Large intestine (tissue), 3 donors: ENCODE results near the gene PIM1. TPM values are rescaled to one million over a fixed set of nuclear protein-coding genes. Genes with fewer than 3 reads are reported as not detected.
"Not testable (repeated sequence)": the region's sequence is repeated elsewhere in the genome, so short reads cannot be mapped to it uniquely, and the experiment has no call there.

Source experiments
- DNase-seq, 2 donors: peaks; one replicate each; pipeline versions ENCODE4 v3.0.0 to v3.0.0-alpha.2; 2013
- H3K27ac ChIP-seq: one replicate; pipeline ENCODE4 v1.5.1; 2013; ENCODE audit warnings: low read length
- H3K27me3 ChIP-seq: 2 replicates; pipeline ENCODE4 v1.6.1; 2013; ENCODE audit warnings: low read length; ENCODE audit not compliant: control insufficient read depth, insufficient read depth
- H3K36me3 ChIP-seq: 2 replicates; pipeline ENCODE4 v1.6.1; 2013; ENCODE audit warnings: low read length; ENCODE audit not compliant: control insufficient read depth, insufficient read depth
- H3K4me1 ChIP-seq: one replicate; pipeline ENCODE4 v1.6.1; 2013; ENCODE audit warnings: low read length; ENCODE audit not compliant: control insufficient read depth, insufficient read depth
- H3K4me3 ChIP-seq: one replicate; pipeline ENCODE4 v1.5.1; 2013; ENCODE audit warnings: low read length
- H3K9me3 ChIP-seq: one replicate; pipeline ENCODE4 v1.6.1; 2013; ENCODE audit warnings: mild to moderate bottlenecking, low read depth, low read length, moderate library complexity; ENCODE audit not compliant: control insufficient read depth
- WGBS: methylation state at CpG from one replicate; pipeline ENCODE4 v1.1.5; 2013; ENCODE audit warnings: low lambda C conversion rate; ENCODE audit not compliant: insufficient coverage; 5-methylcytosine and 5-hydroxymethylcytosine counted together
- polyA plus RNA-seq: library from polyadenylated mRNA; unstranded; fragments of 120-200 nt; gene quantifications from one replicate; pipeline ENCODE4 v1.2.1, GENCODE V29; 2013

The PIM1 gene
- polyA plus RNA-seq, 1 donor: 71.3 TPM

GRCh38 chr6:37192666-37193065 is 22.7 kb downstream of the PIM1 start:
- 53% methylated on average over 2 of the region's 3 CpGs for WGBS
- H3K4me3 ChIP-seq: no peak overlapping the region
- DNase-seq: peak; percentile 20 to 62
- peak overlapping the region; percentile 14 for H3K27ac ChIP-seq
- H3K36me3 ChIP-seq: no peaks in the 10 kb centered on the region
- H3K4me1 ChIP-seq: no peaks in the 10 kb centered on the region
- no peaks in the 10 kb centered on the region for H3K9me3 ChIP-seq
- no peaks in the 10 kb centered on the region for H3K27me3 ChIP-seq

DNA sequence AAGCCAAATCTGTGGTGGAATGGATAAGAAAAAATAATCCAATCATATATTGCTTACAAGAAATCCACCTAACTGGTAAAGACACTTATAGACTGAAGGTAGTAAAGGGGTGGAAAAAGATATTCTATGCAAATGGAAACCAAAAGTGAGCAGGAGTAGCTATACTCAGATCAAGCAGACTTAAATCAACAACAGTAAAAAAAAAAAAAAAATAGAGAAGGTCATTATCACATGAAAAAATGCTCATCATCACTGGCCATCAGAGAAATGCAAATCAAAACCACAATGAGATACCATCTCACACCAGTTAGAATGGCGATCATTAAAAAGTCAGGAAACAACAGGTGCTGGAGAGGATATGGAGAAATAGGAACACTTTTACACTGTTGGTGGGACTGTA is 24.9 kb downstream of the PIM1 start:
- DNase-seq, H3K27ac ChIP-seq, H3K9me3 ChIP-seq, H3K27me3 ChIP-seq, H3K36me3 ChIP-seq, H3K4me1 ChIP-seq, H3K4me3 ChIP-seq: not testable (repeated sequence)
- no CpG with 5 or more reads among the region's 1 CpG for WGBS

GRCh38 chr6:37196451-37196850 is 26.5 kb downstream of the PIM1 start:
- H3K36me3 ChIP-seq, H3K27me3 ChIP-seq, H3K4me3 ChIP-seq, DNase-seq, H3K9me3 ChIP-seq, H3K27ac ChIP-seq, H3K4me1 ChIP-seq: not testable (repeated sequence)
- WGBS: no CpG with 5 or more reads among the region's 4 CpGs

- Histone ChIP-seq H3K36me3 (no peaks in the 10 kb centered on the region), H3K9me3 (no peaks in the 10 kb centered on the region), H3K4me1 (peaks cover 26% of the 10 kb centered on the region), H3K27me3 (no peaks in the 10 kb centered on the region), H3K27ac (no peak overlapping the region), H3K4me3 (no peak overlapping the region)
- DNase-seq: no peak
- WGBS: no CpG with 5 or more reads among the region's 5 CpGs
Measured at GRCh38 chr6:37200085-37200484, 30.1 kb downstream of the PIM1 start.

- Histone ChIP-seq H3K27ac (no peak overlapping the region), H3K36me3 (no peaks in the 10 kb centered on the region), H3K9me3 (no peaks in the 10 kb centered on the region), H3K4me1 (peaks cover 32% of the 10 kb centered on the region), H3K4me3 (no peak overlapping the region), H3K27me3 (no peaks in the 10 kb centered on the region)
- no CpG with 5 or more reads among the region's 1 CpG for WGBS
- DNase-seq: no peak
Measured at GRCh38 chr6:37201726-37202125, 31.8 kb downstream of the PIM1 start.

DNA sequence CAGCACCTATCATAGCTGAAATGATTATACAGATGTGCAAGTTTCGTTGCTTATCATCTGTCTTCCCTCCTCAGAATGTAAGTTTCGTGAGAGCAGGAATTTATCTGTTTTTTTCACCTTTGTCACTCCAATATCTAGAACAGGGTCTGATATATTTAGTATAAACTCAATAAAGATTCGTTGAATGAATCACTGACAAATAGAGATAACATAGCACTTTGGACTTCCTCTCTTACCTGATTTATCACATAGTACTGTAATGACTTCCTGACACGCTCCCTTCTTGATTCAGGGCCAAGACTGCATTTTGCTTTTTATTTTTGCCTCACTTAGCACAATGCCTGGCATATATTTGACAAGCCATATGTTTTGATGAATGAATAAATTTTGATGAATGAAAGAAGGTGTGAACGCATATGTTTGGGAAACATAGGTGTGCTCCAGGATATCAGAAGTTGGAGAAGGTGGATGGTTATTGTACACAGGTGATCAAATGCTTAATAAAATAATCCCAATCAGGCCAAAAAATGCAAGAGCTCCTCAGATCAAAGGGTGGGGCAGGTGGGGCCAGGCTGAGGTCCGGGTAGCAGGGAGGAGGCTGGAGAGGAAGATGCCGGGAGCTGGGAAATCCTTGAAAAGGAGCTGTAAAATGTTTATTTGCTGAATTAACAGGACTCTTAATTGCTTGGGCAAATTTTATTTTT is 33.0 kb downstream of the PIM1 start:
- Histone ChIP-seq H3K9me3 (no peaks in the 10 kb centered on the region), H3K36me3 (no peaks in the 10 kb centered on the region), H3K27ac (peak overlapping the region; percentile 58), H3K27me3 (no peaks in the 10 kb centered on the region), H3K4me1 (peaks cover 32% of the 10 kb centered on the region), H3K4me3 (no peak overlapping the region)
- WGBS: 19% methylated on average over 4 of the region's 7 CpGs
- DNase-seq: peak in 1 of 2 donors; percentile 53

GRCh38 chr6:37204014-37204751 is 34.2 kb downstream of the PIM1 start:
- Histone ChIP-seq H3K27me3 (no peaks in the 10 kb centered on the region), H3K4me1 (peaks cover 32% of the 10 kb centered on the region), H3K9me3 (no peaks in the 10 kb centered on the region), H3K27ac (peak overlapping the region; percentile 33), H3K36me3 (no peaks in the 10 kb centered on the region), H3K4me3 (no peak overlapping the region)
- no CpG with 5 or more reads among the region's 7 CpGs for WGBS
- peak; percentile 81 to 93 for DNase-seq

DNA sequence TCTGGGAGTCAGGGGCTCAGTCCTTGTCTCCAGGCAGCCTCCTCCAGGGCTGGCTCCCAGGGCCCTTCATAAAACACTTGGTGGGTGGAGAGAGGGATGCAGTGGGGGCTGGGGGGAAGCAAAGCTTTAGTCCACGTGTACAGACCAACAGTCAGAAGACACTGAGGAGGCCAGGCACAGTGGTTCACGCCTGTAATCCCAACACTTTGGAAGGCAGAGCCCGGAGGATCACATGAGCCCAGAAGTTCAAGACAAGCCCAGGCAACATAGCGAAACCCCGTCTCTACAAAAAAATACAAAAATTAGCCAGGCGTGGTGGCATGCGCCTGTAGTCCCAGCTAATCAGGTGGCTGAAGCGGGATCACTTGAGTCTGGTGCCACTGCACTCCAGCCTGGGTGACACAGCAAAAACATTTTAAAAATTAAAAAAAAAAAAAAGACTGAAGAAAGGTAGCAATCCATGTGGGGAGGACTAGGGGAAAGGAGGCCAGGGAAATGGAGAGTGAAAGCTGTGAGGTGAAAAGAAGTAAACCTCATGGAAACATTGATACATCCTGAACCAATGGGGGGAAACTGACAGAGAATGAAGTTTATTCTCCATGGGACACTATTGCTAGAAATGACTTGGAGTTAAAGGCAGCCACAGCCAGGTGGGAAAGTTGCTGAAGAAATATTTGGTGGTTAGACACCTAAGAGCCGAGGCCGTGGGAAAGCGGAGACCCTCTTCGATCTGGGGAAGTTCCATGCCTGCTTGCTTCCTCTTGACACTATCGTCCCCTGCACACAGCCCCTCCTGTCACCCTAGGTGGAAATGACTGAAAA is 35.4 kb downstream of the PIM1 start:
- Histone ChIP-seq H3K9me3 (no peaks in the 10 kb centered on the region), H3K4me1 (peaks cover 28% of the 10 kb centered on the region), H3K4me3 (no peak overlapping the region), H3K27ac (peak overlapping the region; percentile 27), H3K27me3 (no peaks in the 10 kb centered on the region), H3K36me3 (no peaks in the 10 kb centered on the region)
- peak in 1 of 2 donors; percentile 25 for DNase-seq
- no CpG with 5 or more reads among the region's 13 CpGs for WGBS

GRCh38 chr6:37205997-37206340 is 36.0 kb downstream of the PIM1 start:
- Histone ChIP-seq H3K27me3 (no peaks in the 10 kb centered on the region), H3K27ac (no peak overlapping the region), H3K9me3 (no peaks in the 10 kb centered on the region), H3K4me1 (peaks cover 28% of the 10 kb centered on the region), H3K4me3 (no peak overlapping the region), H3K36me3 (no peaks in the 10 kb centered on the region)
- no peak for DNase-seq
- WGBS: no CpG with 5 or more reads among the region's 4 CpGs

DNA sequence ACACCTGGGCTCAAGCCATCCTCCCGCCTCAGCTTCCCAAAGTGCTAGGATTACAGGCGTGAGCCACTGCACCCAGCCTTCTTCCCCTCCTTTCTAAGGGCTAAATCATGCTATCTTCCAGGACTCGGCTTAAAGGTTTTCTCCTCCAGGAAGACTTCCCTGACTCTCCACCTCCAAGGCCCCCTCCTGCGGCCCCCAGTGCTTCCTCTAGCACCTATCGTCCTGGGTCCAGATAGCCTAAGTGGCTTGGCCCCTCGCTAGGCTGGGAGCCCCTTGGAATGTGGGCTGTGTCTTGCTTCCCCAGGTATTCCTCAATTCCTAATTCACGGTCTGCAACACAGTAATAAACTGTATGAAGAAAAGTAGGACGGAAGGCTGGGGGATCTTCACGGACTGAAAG is 36.7 kb downstream of the PIM1 start:
- Histone ChIP-seq H3K4me1 (peaks cover 28% of the 10 kb centered on the region), H3K27ac (no peak overlapping the region), H3K4me3 (no peak overlapping the region), H3K36me3 (no peaks in the 10 kb centered on the region), H3K27me3 (no peaks in the 10 kb centered on the region), H3K9me3 (no peaks in the 10 kb centered on the region)
- no peak for DNase-seq
- WGBS: no CpG with 5 or more reads among the region's 9 CpGs
